Ishikawa (cell line): Measurements from ENCODE around the gene CCDC59.

Experiments
- EGR1 ChIP-seq: IDR thresholded peaks from 2 replicates; pipeline ENCODE4 v1.6.1; 2012
- FOXM1 ChIP-seq: IDR thresholded peaks from 2 replicates; pipeline ENCODE4 v1.6.1; 2012; ENCODE audit warnings: low read depth, borderline replicate concordance
- NFIC ChIP-seq: IDR thresholded peaks from 2 replicates; pipeline ENCODE4 v1.6.1; 2012
- RAD21 ChIP-seq: IDR thresholded peaks from 2 replicates; pipeline ENCODE4 v1.6.1; 2012; ENCODE audit warnings: low read depth
- REST ChIP-seq: IDR thresholded peaks from 2 replicates; pipeline ENCODE4 v1.6.1; 2012; ENCODE audit warnings: low read depth, mild to moderate bottlenecking
- TAF1 ChIP-seq: IDR thresholded peaks from 2 replicates; pipeline ENCODE4 v1.6.1; 2012; ENCODE audit warnings: low read depth, mild to moderate bottlenecking
- TCF12 ChIP-seq: IDR thresholded peaks from 2 replicates; pipeline ENCODE4 v1.6.1; 2012; ENCODE audit warnings: low read depth
- TEAD4 ChIP-seq: IDR thresholded peaks from 2 replicates; pipeline ENCODE4 v1.6.1; 2012
- YY1 ChIP-seq: IDR thresholded peaks from 2 replicates; pipeline ENCODE4 v1.6.1; 2012; ENCODE audit warnings: low read depth
- ZBTB7A ChIP-seq: IDR thresholded peaks from 2 replicates; pipeline ENCODE4 v1.6.1; 2012; ENCODE audit warnings: low read depth

CCDC59 gene

GRCh38 chr12:82319276-82319675, 38.9 kb downstream of the CCDC59 start:
- no peak for TF ChIP-seq NFIC
- no peak for TF ChIP-seq REST

GRCh38 chr12:82314406-82314892, 43.7 kb downstream of the CCDC59 start:
- TF ChIP-seq ZBTB7A (no peak), RAD21 (no peak), FOXM1 (no peak), TEAD4 (no peak), EGR1 (no peak), NFIC (no peak), TAF1 (no peak), YY1 (no peak), REST (no peak), TCF12 (no peak)
